ENCODE measurements around the gene ATP11C.

The ATP11C gene

DNA sequence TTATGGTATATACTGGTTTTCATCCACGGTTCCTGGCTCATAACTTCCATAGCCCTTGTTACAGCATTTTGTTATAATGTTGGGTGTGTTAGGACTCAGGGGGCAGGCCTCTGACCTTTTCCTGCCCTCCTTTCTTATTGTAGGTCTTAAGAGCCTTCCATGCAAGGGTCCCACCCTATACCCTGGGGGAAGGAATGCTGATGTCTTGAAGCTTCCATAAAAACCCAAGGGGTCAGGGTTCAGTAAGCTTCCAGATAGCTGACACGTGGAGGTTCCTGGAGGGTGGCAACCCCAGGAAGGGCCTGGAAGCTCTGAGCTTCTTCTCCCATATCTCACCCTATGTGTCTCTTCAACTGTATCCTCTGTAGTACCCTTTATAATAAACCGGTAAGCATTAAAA is 29.6 kb downstream of the ATP11C start:
- no peak for TF ChIP-seq CTCF (IDR thresholded peaks at IDR 0.05; ENCODE audit: low read depth, low read length)
- DNase-seq (ENCODE audit: extremely low read depth, low read depth): no peak

GRCh38 chrX:139902559-139902958 is 30.3 kb downstream of the ATP11C start:
- no peak for TF ChIP-seq CTCF (IDR thresholded peaks at IDR 0.05; ENCODE audit: low read depth, low read length)
- DNase-seq (ENCODE audit: extremely low read depth, low read depth): no peak

DNA sequence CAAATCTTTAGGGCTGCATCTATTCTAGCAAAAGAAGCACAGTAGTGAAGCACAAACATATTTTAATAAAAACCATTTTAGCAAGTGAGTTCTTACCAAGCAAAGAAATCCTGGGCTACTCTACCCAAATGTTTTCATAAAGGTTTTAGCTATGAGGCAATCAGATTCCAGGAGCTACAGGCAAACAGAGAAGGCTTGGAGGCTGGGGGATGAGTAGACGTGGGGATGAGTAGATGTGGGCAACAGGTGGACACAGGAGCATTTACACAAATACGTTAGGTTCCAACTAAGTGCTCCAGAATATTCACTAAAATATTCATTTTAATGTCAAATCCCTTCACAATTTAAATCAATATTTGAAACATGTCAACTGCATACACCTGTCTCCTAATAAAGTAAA is 34.5 kb downstream of the ATP11C start:
- no peak for TF ChIP-seq CTCF (IDR thresholded peaks at IDR 0.05; ENCODE audit: low read depth, low read length)
- no peak for DNase-seq (ENCODE audit: extremely low read depth, low read depth)

GRCh38 chrX:139892512-139892911 is 40.3 kb downstream of the ATP11C start:
- no peak for TF ChIP-seq CTCF (IDR thresholded peaks at IDR 0.05; ENCODE audit: low read depth, low read length)
- no peak for DNase-seq (ENCODE audit: extremely low read depth, low read depth)

DNA sequence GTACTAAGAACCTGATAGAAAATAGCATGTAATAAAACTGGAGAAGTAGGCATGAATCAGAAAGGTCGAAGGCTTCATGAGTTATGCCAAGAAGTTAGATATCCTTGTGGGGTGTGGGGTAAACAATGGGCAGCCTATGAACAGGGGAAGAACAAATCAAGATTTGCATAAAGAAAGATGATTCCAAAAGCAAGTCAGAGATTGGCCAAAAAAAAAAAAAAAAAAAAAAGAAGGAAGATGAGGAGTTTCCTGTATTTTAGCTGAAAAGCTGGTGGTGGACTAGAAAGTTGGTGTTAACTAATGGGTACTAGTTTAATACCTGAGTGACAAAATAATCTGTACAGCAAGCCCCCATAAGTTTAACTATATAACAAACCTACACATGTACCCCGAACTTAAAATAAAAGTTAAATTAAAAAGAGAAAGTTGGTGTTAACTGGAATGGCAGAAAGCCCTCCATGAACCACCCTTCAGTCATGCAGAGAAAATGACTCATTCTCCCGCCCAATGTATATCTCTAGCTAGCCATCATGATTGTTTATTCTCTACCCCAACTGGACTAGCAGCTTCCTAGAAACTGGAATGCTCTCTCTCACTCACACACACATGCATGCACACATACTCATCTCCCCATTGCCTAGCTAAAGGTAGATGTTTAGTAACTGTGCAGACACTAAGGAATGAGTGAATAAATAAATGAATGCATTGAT is 41.7 kb downstream of the ATP11C start:
- DNase-seq (ENCODE audit: extremely low read depth, low read depth): peak; percentile 30
- no peak for TF ChIP-seq CTCF (IDR thresholded peaks at IDR 0.05; ENCODE audit: low read depth, low read length)

DNA sequence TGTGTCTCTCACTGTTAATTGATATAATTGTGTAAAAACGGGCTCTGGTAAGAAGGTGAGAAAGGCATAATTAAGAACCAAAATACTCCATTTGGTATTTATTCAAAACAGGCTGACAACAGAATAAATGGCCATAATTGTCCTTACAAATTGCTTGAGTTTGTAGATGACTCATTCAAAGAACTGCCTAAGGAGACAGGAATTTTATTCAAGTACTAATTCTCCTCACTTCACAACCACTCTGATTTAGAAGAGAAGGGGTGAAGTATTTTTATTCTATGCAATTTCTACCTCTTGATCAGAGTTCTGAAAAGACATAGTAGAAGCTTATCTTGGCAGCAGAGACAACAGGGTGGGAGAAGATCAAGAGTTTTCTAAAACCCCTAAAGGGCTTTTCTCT is 43.1 kb downstream of the ATP11C start:
- no peak for DNase-seq (ENCODE audit: extremely low read depth, low read depth)
- TF ChIP-seq CTCF (IDR thresholded peaks at IDR 0.05; ENCODE audit: low read depth, low read length): no peak

DNA sequence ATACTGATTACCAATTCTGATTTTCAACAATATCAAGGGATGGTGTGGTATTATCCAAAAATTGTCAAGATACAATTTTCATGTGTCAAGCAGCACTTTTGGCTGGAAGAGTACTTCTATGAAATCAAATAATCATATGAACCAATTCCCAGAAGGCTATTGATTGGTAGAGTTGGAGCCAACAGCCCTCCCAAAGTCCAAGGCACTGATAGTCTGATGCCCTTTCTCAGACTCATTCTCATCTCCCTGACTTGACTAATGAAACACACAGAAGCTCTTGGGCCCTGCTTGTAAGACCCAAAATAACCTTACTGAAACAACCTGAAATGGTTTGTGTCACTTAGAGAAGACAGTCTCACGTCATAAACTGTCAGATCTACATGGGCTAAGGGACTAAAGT is 48.9 kb downstream of the ATP11C start:
- no peak for DNase-seq (ENCODE audit: extremely low read depth, low read depth)
- TF ChIP-seq CTCF (IDR thresholded peaks at IDR 0.05; ENCODE audit: low read depth, low read length): no peak
